ENCODE measurements around the gene NACC1.

DNA sequence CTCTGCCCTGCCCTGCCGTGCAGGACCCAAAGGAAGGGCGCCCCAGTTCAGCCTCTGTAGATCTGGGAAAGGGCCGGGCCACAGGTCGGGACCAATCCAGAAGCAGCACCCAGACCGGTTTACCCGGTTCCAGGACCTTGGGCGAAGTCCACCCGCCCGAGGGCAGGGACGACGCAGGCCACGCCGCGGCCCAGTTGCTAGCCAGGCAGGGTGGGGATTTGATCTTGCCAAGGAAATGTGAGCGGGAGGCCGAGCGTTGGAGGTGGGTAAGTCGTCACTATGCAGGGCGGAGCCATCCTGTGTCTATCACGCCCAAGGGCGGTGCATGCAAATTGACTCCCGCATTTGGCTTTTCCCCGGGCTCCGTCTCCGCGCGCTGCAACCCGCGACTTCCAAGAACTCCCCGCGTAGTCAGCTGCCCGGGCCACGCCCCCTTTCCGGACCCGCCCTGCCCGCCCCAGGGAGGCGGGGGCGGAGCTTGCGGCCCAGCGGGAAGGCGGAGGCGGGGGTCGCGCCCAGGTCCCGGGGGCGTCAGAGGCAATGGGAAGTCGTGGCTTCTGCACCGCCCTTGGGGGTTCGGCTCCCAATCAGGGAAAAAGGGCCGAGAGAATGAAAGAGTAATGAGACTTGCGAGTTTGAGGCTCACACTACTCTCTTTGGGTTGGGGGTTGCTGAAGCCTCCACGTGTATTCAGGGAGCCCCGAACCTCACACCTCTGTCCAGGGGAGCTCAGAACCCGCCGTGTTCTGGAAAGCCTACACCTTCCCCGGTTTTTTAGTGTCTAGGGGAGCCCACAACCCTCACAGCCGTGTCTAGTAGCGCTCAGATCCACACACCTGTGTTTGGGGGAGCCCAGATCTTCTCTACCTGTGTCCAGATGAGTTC, 44.9 kb downstream of the NACC1 start:
- TF ChIP-seq, protein P1, sequence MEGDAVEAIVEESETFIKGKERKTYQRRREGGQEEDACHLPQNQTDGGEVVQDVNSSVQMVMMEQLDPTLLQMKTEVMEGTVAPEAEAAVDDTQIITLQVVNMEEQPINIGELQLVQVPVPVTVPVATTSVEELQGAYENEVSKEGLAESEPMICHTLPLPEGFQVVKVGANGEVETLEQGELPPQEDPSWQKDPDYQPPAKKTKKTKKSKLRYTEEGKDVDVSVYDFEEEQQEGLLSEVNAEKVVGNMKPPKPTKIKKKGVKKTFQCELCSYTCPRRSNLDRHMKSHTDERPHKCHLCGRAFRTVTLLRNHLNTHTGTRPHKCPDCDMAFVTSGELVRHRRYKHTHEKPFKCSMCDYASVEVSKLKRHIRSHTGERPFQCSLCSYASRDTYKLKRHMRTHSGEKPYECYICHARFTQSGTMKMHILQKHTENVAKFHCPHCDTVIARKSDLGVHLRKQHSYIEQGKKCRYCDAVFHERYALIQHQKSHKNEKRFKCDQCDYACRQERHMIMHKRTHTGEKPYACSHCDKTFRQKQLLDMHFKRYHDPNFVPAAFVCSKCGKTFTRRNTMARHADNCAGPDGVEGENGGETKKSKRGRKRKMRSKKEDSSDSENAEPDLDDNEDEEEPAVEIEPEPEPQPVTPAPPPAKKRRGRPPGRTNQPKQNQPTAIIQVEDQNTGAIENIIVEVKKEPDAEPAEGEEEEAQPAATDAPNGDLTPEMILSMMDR (IDR thresholded peaks at IDR 0.05; ENCODE audit: borderline replicate concordance, extremely low read depth, low read length, poor library complexity, severe bottlenecking): no peak
- no peak for TF ChIP-seq EZH2 (IDR thresholded peaks at IDR 0.05; ENCODE audit: borderline replicate concordance, low read depth, low read length, severe bottlenecking)

Measured in DND-41 (cell line).